Liver (tissue), 9 donors: ENCODE data around the gene SERPINE2. TPM values are rescaled to one million over a fixed set of nuclear protein-coding genes. Genes with fewer than 3 reads are reported as not detected.

Experiments
- DNase-seq: peaks from one replicate; pipeline ENCODE4 v3.0.0-alpha.2; 2017; ENCODE audit warnings: low spot score
- H3K27ac ChIP-seq, 2 donors: one replicate each; pipeline ENCODE4 v1.7.0; 2013; ENCODE audit warnings: inconsistent platforms in 2 of 2, low read length in 2 of 2, control low read depth in 1 of 2, low read depth in 1 of 2, mild to moderate bottlenecking in 1 of 2
- H3K27me3 ChIP-seq, 4 donors: one replicate each; pipeline versions ENCODE4 v1.6.1 to v1.7.0; 2013; ENCODE audit warnings: low read length in 3 of 4, inconsistent platforms in 1 of 4, mild to moderate bottlenecking in 1 of 4, moderate library complexity in 1 of 4; ENCODE audit not compliant: control insufficient read depth in 4 of 4, insufficient read depth in 4 of 4
- H3K36me3 ChIP-seq, 4 donors: one replicate each; pipeline versions ENCODE4 v1.6.1 to v1.7.0; 2013; ENCODE audit warnings: low read length in 3 of 4, mild to moderate bottlenecking in 3 of 4, low read depth in 1 of 4, moderate library complexity in 1 of 4; ENCODE audit not compliant: control insufficient read depth in 4 of 4, insufficient read depth in 3 of 4
- H3K4me1 ChIP-seq, 4 donors: one replicate each; pipeline versions ENCODE4 v1.6.1 to v1.7.0; 2013; ENCODE audit warnings: low read length in 3 of 4, mild to moderate bottlenecking in 3 of 4, moderate library complexity in 1 of 4; ENCODE audit not compliant: control insufficient read depth in 4 of 4, insufficient read depth in 4 of 4
- H3K4me3 ChIP-seq, 3 donors: one replicate each; pipeline versions ENCODE4 v1.6.1 to v1.7.0; 2013; ENCODE audit warnings: low read length in 3 of 3, control low read depth in 1 of 3, low read depth in 1 of 3, mild to moderate bottlenecking in 1 of 3
- H3K9ac ChIP-seq, 2 donors: one replicate each; pipeline ENCODE4 v1.7.0; 2013; ENCODE audit warnings: low read length in 2 of 2, mild to moderate bottlenecking in 2 of 2, moderate library complexity in 2 of 2, control low read depth in 1 of 2, low read depth in 1 of 2
- H3K9me3 ChIP-seq, 4 donors: one replicate each; pipeline versions ENCODE4 v1.6.1 to v1.7.0; 2013; ENCODE audit warnings: low read length in 3 of 4; ENCODE audit not compliant: control insufficient read depth in 4 of 4
- EGR1 ChIP-seq, 2 donors: IDR thresholded peaks; 2 replicates each; pipeline ENCODE4 v1.6.1; 2016 to 2018; ENCODE audit warnings: antibody characterized with exemption in 2 of 2, low read depth in 2 of 2
- FOXA1 ChIP-seq: IDR thresholded peaks from 2 replicates; pipeline ENCODE4 v1.6.1; 2016; ENCODE audit warnings: antibody characterized with exemption
- FOXA2 ChIP-seq: IDR thresholded peaks from 2 replicates; pipeline ENCODE4 v1.6.1; 2016; ENCODE audit warnings: antibody characterized with exemption
- GABPA ChIP-seq, 2 donors: IDR thresholded peaks in 1 of 2; conservative IDR thresholded peaks in 1 of 2; 2 replicates each; pipeline ENCODE4 v1.6.1; 2016; ENCODE audit warnings: antibody characterized with exemption in 2 of 2, mild to moderate bottlenecking in 1 of 2, moderate library complexity in 1 of 2
- HNF4A ChIP-seq, 2 donors: conservative IDR thresholded peaks; 2 replicates each; pipeline ENCODE4 v1.6.1; 2016; ENCODE audit warnings: antibody characterized with exemption in 2 of 2, mild to moderate bottlenecking in 2 of 2
- HNF4G ChIP-seq: IDR thresholded peaks from 2 replicates; pipeline ENCODE4 v1.6.1; 2016; ENCODE audit warnings: antibody characterized with exemption
- JUND ChIP-seq, 2 donors: IDR thresholded peaks; 2 replicates each; pipeline ENCODE4 v1.6.1; 2016; ENCODE audit warnings: antibody characterized with exemption in 2 of 2
- NR2F2 ChIP-seq: IDR thresholded peaks from 2 replicates; pipeline ENCODE4 v1.6.1; 2016; ENCODE audit warnings: antibody characterized with exemption
- RAD21 ChIP-seq, 2 donors: IDR thresholded peaks; 2 replicates each; pipeline ENCODE4 v1.6.1; 2016; ENCODE audit warnings: antibody characterized with exemption in 2 of 2, mild to moderate bottlenecking in 2 of 2
- RXRA ChIP-seq, 2 donors: IDR thresholded peaks; 2 replicates each; pipeline ENCODE4 v1.6.1; 2017 to 2018; ENCODE audit warnings: antibody characterized with exemption in 2 of 2, mild to moderate bottlenecking in 1 of 2
- SP1 ChIP-seq: IDR thresholded peaks from 2 replicates; pipeline ENCODE4 v1.6.1; 2018; ENCODE audit warnings: antibody characterized with exemption, mild to moderate bottlenecking
- TAF1 ChIP-seq: conservative IDR thresholded peaks from 2 replicates; pipeline ENCODE4 v1.6.1; 2016; ENCODE audit warnings: antibody characterized with exemption, mild to moderate bottlenecking
- YY1 ChIP-seq: IDR thresholded peaks from 2 replicates; pipeline ENCODE4 v1.6.1; 2016; ENCODE audit warnings: antibody characterized with exemption, mild to moderate bottlenecking
- WGBS: extraction: QIAGEN DNeasy Blood & Tissue Kit; methylation state at CpG from one replicate; pipeline ENCODE4 v1.1.7; 2013; 5-methylcytosine and 5-hydroxymethylcytosine counted together
- polyA plus RNA-seq, 2 donors: library from polyadenylated mRNA; stranded (reverse) in 1 of 2; unstranded in 1 of 2; fragments of 200-250 nt in 1 of 2; fragments of >200 nt in 1 of 2; fragmentation: Nextera tagmentation in 1 of 2; extraction: Ambion mirVana in 1 of 2; gene quantifications; one replicate each; pipeline versions ENCODE4 v1.2.1 to v1.2.3, GENCODE V29; 2013 to 2015
- total RNA-seq, 2 donors: library from RNA; depleted of rRNA; stranded (reverse); fragments of >200 nt; gene quantifications; one replicate each; pipeline ENCODE4 v1.2.3, GENCODE V29; 2014
- TF ChIP-seq, protein P1 (sequence below): IDR thresholded peaks from 2 replicates; pipeline ENCODE4 v1.6.1; 2016; ENCODE audit warnings: antibody characterized with exemption
- TF ChIP-seq, protein P2 (sequence below): IDR thresholded peaks from 2 replicates; pipeline ENCODE4 v1.6.1; 2016; ENCODE audit warnings: antibody characterized with exemption
- TF ChIP-seq, protein P3 (sequence below): IDR thresholded peaks from 2 replicates; pipeline ENCODE4 v1.6.1; 2016; ENCODE audit warnings: antibody characterized with exemption
- TF ChIP-seq, protein P4 (sequence below): IDR thresholded peaks from 2 replicates; pipeline ENCODE4 v1.6.1; 2016; ENCODE audit warnings: antibody characterized with exemption, mild to moderate bottlenecking
- TF ChIP-seq, protein P5 (sequence below): fragments of 150-350 bp; IDR thresholded peaks from 2 replicates; pipeline ENCODE4 v1.5.1; 2017; ENCODE audit warnings: improper control_type of control experiment, low read depth, low read length; ENCODE audit not compliant: missing input control
- donor health status: healthy.
- donor health status: healthy.
- donor health status: healthy.
- donor health status: healthy.
- donor health status: healthy.

Gene SERPINE2
- total and polyA plus RNA-seq, 4 donors = 0.92 to 4.8 (median 2.3) TPM

DNA sequence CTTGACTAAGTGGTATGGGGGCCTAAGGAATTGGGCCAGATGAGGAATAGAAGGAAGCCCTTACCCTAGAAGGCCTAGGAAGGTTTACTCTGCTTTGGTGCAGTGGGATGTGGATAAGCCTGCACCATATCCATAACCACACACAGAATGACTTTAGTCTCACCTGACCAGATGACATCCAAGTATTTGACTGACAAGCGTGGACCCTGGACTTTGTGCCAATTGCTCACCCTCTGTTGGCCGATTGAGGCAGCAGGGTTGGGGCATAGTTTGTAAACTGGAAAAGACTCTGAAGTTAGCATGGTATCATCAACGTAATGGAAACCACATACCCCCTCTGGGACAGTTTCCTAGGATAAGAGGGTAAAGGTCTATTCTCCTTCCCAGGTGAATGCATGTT, 36.5 kb upstream of the SERPINE2 start:
- DNase-seq = no peak
- Histone ChIP-seq H3K9me3 (no peaks in the 10 kb centered on the region), H3K27ac (no peak overlapping the region), H3K27me3 (no peaks in the 10 kb centered on the region), H3K4me3 (no peak overlapping the region), H3K36me3 (no peaks in the 10 kb centered on the region), H3K9ac (no peak overlapping the region), H3K4me1 (no peaks in the 10 kb centered on the region)
- WGBS = 81% methylated on average over 3 of the region's 3 CpGs
- no peak for TF ChIP-seq RXRA (IDR thresholded peaks at IDR 0.05)
- no peak for TF ChIP-seq NR2F2
- TF ChIP-seq, protein P1, sequence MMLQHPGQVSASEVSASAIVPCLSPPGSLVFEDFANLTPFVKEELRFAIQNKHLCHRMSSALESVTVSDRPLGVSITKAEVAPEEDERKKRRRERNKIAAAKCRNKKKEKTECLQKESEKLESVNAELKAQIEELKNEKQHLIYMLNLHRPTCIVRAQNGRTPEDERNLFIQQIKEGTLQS = no peak
- TF ChIP-seq, protein P2, sequence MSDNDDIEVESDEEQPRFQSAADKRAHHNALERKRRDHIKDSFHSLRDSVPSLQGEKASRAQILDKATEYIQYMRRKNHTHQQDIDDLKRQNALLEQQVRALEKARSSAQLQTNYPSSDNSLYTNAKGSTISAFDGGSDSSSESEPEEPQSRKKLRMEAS = no peak
- no peak for TF ChIP-seq HNF4G
- TF ChIP-seq YY1 = no peak
- no peak for TF ChIP-seq JUND (IDR thresholded peaks at IDR 0.05)
- no peak for TF ChIP-seq TAF1
- TF ChIP-seq, protein P3, sequence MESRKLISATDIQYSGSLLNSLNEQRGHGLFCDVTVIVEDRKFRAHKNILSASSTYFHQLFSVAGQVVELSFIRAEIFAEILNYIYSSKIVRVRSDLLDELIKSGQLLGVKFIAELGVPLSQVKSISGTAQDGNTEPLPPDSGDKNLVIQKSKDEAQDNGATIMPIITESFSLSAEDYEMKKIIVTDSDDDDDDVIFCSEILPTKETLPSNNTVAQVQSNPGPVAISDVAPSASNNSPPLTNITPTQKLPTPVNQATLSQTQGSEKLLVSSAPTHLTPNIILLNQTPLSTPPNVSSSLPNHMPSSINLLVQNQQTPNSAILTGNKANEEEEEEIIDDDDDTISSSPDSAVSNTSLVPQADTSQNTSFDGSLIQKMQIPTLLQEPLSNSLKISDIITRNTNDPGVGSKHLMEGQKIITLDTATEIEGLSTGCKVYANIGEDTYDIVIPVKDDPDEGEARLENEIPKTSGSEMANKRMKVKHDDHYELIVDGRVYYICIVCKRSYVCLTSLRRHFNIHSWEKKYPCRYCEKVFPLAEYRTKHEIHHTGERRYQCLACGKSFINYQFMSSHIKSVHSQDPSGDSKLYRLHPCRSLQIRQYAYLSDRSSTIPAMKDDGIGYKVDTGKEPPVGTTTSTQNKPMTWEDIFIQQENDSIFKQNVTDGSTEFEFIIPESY = no peak
- no peak for TF ChIP-seq GABPA (IDR thresholded peaks at IDR 0.05 in 1 of 2, conservative IDR thresholded peaks at IDR 0.05 in 1 of 2)
- no peak for TF ChIP-seq EGR1 (IDR thresholded peaks at IDR 0.05; ENCODE audit: low read depth in 2 of 2)
- TF ChIP-seq, protein P4, sequence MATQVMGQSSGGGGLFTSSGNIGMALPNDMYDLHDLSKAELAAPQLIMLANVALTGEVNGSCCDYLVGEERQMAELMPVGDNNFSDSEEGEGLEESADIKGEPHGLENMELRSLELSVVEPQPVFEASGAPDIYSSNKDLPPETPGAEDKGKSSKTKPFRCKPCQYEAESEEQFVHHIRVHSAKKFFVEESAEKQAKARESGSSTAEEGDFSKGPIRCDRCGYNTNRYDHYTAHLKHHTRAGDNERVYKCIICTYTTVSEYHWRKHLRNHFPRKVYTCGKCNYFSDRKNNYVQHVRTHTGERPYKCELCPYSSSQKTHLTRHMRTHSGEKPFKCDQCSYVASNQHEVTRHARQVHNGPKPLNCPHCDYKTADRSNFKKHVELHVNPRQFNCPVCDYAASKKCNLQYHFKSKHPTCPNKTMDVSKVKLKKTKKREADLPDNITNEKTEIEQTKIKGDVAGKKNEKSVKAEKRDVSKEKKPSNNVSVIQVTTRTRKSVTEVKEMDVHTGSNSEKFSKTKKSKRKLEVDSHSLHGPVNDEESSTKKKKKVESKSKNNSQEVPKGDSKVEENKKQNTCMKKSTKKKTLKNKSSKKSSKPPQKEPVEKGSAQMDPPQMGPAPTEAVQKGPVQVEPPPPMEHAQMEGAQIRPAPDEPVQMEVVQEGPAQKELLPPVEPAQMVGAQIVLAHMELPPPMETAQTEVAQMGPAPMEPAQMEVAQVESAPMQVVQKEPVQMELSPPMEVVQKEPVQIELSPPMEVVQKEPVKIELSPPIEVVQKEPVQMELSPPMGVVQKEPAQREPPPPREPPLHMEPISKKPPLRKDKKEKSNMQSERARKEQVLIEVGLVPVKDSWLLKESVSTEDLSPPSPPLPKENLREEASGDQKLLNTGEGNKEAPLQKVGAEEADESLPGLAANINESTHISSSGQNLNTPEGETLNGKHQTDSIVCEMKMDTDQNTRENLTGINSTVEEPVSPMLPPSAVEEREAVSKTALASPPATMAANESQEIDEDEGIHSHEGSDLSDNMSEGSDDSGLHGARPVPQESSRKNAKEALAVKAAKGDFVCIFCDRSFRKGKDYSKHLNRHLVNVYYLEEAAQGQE = no peak
- TF ChIP-seq FOXA1 = no peak
- no peak for TF ChIP-seq SP1
- no peak for TF ChIP-seq FOXA2
- TF ChIP-seq RAD21 (IDR thresholded peaks at IDR 0.05) = no peak
- TF ChIP-seq HNF4A (conservative IDR thresholded peaks at IDR 0.05) = no peak
- TF ChIP-seq, protein P5, sequence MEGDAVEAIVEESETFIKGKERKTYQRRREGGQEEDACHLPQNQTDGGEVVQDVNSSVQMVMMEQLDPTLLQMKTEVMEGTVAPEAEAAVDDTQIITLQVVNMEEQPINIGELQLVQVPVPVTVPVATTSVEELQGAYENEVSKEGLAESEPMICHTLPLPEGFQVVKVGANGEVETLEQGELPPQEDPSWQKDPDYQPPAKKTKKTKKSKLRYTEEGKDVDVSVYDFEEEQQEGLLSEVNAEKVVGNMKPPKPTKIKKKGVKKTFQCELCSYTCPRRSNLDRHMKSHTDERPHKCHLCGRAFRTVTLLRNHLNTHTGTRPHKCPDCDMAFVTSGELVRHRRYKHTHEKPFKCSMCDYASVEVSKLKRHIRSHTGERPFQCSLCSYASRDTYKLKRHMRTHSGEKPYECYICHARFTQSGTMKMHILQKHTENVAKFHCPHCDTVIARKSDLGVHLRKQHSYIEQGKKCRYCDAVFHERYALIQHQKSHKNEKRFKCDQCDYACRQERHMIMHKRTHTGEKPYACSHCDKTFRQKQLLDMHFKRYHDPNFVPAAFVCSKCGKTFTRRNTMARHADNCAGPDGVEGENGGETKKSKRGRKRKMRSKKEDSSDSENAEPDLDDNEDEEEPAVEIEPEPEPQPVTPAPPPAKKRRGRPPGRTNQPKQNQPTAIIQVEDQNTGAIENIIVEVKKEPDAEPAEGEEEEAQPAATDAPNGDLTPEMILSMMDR = no peak
